ENCODE results near the gene HTR1A. TPM values are rescaled to one million over a fixed set of nuclear protein-coding genes. Genes with fewer than 3 reads are reported as not detected.

The HTR1A gene
- total RNA-seq = not detected in 2 replicates

GRCh38 chr5:63962279-63962678 lies at the start of gene HTR1A:
Gene HTR1A (minus strand): TSS chr5:63962445. CDS start chr5:63961719, 726 bp downstream.

Other genes starting within 250 kb of the HTR1A start
- gene RNF180, start 203.4 kb upstream of the HTR1A start, total RNA-seq = 0.80 and 2.6 TPM in 2 replicates